Sciatic nerve (tissue), 2 donors: ENCODE data around the gene HHAT. TPM values are rescaled to one million over a fixed set of nuclear protein-coding genes. Genes with fewer than 3 reads are reported as not detected.

Experiments
- ATAC-seq: fragments of 200-7000 bp; cut with Tn5 transposase; one replicate; pipeline ENCODE4 v1.9.1; 2020; ENCODE audit warnings: mild to moderate bottlenecking, moderate library complexity
- DNase-seq: peaks from one replicate; pipeline ENCODE4 v3.0.0-alpha.2; 2020; ENCODE audit warnings: low spot score
- intact Hi-C: fragments of 100-400 bp; cut with DNase I; formaldehyde crosslinking; loops from one replicate; pipeline ENCODE4 v1.14.2; 2022
- total RNA-seq: library from RNA; stranded (reverse); fragmentation: NEBNext Ultra II Directional; extraction: Animal tissue kit (Norgen Biotek cat#: 25700); gene quantifications from one replicate; pipeline ENCODE4 v1.2.1, GENCODE V29; 2021
- donor health status: DM: no; HTN: no; CAD: no.
- donor health status: DM: no; HTN: no; CAD: no.

Gene HHAT
- total RNA-seq, 1 donor from 2014 or later = 7.7 TPM

DNA sequence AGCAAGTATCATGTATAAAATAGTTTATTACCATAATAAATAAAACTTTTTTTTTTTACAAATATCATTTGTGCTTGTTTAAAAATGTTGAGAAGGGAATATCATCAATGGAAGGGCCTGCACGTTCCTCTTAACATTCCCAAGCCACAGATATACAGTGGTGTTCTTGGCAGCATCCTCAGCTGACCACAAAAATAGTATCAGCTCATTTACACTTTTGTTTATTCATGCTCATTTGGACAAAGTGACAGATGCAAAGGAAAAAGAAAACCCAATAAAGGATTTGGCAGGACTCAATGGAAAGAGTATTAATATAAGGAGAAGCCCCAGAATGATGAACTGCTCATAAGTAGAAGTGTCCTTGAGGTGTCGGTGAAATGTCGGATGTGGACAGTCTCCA, 349.6 kb downstream of the HHAT start:
- DNase-seq (no peak), ATAC-seq (no peak)
- intact Hi-C loops = no loop called here

DNA sequence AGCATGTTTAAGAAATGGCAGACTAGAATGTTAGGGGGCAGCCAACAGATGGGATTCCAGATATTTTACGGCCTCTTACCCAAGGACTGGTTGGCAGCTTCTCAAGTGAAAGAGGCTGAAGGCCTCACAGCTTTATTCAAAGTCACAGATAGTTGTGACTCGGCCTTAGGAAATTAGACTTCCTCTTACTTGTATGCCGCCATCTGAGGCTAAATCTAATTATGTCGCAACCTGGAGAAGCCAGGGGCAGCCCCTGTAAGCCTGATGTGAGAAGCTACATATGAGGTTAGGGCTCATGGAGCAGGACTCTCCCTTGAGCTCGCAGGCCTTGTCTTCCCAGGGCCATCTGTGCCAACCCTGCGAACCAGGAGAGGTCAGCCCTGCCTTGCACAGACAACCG, 352.5 kb downstream of the HHAT start:
- no peak for ATAC-seq
- DNase-seq = no peak
- intact Hi-C loops = no loop called here

DNA sequence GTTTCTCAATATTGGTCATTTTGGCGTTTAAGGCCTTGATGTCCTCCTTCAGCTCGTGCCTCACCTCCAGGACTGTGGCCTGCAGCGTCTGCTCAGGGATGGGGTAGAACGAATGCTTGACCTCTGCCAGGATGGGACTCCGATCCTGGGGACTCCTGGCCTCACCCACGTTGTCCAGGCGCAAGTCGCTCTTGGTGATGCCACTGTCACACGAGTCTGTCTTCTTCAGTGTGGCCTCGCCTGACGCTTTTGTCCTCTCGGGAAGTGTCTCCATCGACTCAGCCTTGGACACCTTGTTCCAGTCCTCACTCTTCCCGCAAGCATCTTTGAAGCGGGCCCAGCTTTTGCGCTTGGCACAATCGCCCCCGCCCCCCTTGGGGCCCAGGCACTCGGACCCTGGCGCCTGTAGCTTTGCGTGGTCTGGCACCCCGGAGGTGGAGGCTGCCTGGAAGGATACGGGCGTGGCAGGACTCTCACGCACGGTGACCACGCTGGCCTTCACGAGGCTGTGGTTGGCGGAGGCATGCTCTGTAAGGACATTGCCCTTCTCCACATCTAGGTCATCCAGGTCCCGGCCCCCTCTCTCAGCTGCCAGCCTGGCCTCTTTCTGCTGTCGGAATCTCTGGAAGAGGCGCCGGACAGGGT, 354.8 kb downstream of the HHAT start:
- intact Hi-C loops = no loop called here
- ATAC-seq (no peak), DNase-seq (no peak)

DNA sequence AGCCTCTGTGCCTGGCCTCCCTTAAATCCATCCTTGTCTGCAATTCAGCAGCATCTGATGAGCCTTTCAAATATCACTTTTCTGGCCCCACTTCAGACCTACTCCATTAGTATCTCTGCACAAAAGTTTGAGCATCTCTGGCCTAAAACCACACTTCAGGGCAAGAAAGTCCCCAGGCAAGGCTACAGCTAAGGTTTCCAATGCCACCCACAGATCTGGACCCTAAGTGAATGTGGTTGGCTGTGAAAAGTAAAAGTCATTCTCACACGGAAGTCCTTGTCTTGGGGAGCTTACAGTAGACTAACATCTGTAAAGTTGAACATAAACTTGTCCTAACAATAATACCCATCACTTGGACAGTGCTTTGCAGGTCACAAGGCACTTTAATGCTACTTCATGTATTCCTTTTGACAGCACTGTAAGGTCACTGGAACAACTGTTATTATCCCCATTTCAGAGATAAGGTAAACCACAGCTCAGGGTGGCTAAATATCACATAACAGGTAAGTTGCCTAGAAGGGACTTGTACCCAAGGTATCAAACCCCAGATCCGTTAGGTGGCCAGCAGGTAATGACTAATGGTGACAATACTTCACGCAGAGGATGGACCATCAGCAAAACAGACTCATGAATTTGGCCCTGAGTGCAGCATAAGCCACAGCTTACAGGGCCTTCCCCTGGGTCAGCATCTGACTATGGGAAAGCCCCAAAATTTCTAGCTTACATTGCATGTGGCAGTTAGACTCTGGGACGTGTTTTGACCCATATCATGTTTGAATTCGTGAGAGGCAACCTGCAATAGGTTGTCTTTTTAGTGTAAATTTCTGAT, 356.0 kb downstream of the HHAT start:
- DNase-seq (no peak), ATAC-seq (no peak)
- intact Hi-C loops = no loop called here

DNA sequence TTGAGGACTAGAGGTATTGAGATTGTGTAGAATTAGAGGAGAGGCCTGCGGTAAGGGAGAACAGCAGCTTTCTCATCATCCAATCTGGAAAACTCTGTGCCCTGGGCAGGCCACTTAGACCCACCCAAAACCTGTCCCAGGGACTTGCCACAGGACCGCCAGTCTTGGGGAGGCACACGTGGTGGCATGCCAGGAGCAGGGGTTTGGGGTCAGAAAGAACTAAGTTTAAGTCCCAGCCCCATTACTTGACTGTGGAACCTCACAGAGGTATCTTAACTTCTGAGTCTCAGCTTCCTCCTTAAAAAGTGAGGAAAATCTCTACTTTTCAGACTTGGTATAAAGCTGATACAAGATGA, 356.6 kb downstream of the HHAT start:
- ATAC-seq (no peak), DNase-seq (no peak)
- intact Hi-C loops = no loop called here

DNA sequence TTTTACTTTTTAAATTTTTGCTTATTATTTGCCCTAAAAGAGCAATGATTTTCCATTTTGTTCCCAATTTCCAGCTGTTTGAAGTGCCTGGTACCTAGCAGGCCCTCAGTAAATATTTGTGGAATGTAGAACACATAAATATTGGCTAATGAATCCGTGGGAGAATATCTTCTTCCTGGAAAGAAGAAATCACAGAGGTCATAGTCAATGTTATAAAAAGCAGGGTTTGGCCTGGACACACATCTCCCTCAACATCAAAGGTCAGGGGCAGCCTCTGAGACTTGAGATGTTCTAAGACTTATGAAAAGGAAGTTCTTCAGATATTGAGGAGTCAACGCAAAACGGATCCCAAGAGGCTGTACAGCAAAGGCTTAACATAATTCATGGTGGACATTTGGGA, 358.1 kb downstream of the HHAT start:
- ATAC-seq (peak; percentile 35), DNase-seq (no peak)
- intact Hi-C loops = no loop called here

DNA sequence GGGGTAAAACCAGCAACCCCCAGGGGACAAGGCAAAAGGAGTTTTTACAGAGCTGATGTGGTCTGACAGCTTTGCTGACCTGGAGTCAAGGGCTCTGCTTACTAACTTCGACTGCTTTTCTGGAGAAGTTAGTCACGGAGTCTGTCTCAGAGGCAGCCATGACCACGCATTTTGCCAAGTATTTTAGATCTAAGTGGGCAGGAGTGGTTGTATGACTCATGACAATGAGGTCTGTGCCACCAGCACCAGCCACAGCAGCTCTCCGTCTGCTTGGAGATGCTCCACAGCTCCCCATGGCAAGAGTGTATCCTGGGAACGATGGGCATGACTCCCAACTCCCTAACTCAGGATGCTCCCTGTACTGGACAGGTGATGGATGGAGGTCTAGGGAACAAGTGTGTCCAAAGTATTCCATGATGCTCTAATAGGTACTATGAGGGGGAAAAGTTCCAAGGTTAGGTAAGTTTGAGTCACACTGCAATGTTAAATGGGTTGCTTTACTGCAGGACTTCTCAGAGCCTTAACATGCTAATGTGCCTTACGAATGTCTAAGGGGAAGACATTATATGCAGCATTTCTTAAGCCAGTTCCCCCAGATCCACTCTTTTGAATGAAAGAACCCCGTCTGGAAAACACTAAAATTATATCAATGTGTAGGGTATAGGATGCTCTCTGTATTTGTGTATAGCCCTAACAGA, 359.0 kb downstream of the HHAT start:
- no peak for ATAC-seq
- intact Hi-C loops = no loop called here
- DNase-seq = no peak

DNA sequence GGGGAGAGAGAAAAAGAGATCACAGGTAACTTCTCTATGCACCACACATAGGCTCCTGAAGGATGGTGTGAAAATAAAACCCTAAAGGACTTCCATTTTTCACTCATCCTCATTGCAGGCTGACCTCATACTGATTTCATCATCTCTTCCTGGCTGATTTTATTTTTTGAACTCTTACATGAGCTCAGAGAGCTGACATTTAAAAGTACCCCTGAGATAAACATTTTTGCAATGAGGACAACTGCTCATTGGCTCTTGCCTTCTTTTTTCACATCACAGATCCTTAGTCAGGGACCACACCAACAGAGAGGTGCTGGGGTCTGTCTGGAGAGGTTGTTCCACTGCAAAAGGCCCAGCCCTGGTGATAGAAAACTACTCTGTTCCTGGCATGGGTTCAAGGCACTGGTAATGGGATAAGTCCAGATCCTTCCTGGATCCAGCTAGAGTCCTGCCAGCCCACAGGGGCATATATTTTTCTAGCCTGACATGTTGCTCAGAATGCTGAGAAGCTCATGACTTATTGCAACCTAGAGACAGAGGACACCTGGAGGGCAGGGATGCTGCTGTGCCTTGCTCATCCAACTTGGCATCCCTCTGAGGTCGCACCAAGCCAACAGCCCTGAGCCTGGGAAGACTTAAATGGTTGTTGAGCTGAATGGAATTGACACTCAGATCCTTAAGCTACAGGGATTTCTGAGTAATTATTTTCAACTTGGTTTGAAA, 360.0 kb downstream of the HHAT start:
- intact Hi-C loops = no loop called here
- DNase-seq (no peak), ATAC-seq (peak; percentile 57)

DNA sequence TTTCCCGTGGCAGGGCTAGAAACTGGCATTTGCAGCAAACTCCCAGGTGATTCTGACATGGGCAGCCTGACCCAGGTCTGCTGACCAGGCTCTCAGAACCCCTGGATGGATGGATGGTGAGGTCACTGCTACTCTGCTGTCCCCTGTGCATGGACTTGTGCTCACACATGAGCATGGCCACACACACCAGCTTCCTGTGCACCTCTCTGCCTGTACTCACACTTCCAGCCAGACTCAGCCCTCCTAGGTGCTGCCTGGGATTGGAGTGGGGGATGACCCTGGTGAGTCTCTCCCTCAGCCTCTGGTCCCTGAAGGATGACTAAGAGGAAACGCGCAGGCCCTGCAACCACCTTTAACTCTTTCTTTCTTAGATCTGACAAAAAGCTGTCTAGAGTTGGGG, 361.1 kb downstream of the HHAT start:
- ATAC-seq (no peak), DNase-seq (no peak)
- intact Hi-C loops = no loop called here

DNA sequence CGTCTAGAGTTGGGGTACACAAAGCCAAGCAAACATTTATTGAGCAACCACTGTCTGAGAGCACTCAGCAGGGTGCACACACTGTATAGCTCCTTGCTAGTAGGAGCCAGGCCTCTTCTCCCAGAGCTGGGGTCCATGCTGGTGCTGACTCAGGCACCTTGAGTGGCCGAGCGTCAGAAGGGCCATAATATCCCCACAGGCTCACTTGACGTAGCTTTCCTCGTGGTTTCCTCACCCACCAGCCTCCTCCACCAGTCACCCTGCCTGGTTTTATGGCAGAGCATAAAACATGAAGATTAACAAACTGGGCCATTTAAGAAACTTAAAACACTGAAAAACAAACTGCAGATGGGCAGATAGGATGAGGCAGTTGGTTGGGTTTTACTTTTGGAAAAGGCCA, 361.5 kb downstream of the HHAT start:
- no peak for ATAC-seq
- intact Hi-C loops = no loop called here
- no peak for DNase-seq

DNA sequence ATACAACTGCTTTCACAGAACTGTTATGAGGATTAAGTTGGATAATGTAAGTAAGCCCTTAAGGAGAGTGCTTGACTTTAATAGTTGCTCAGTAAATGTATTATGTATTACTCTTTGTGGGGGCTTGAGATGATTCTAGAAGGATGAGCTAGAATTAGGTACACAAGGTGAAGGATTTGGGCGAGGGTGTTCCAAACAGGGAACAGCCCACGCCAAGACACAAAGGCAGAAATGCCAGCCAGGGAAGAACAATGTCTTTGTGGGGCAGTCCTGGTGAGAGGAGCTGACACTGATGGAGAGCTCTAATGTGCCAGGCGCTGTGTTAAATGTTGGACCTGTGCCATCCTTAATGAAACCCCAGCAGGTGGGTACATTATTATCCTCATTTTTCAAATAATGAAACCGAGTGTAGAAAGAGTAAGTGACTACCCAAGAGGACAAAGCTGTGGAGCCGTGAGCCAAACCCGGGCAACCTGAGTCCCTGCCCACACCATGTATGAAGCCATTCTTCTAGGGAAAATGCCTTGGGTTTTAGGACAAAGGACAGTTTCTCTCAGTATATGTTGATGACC, 362.4 kb downstream of the HHAT start:
- no peak for ATAC-seq

DNA sequence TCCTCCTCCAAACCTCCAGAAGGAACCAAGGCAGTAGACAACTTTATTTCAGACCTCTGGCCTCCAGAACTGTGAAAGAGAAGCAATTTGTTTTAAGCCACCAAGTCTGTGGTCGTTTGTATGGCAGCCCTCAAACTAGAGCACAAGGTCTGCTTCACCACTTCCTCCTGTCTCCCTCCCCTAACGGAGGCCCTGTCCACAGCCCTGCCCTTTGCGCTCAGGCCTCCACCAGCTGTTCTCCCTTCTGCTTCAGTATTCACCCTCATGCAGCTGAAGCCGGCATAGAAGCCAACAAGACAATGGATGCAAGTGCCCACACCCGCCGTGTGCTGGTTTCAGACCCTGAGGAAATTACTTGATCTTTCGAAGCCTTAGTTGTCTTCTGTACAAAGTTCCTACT, 364.1 kb downstream of the HHAT start:
- ATAC-seq (no peak), DNase-seq (no peak)
- intact Hi-C loops = no loop called here

More for the DNA sequence above, 362.4 kb downstream of the HHAT start:
- intact Hi-C loops = no loop called here
- DNase-seq = no peak

DNA sequence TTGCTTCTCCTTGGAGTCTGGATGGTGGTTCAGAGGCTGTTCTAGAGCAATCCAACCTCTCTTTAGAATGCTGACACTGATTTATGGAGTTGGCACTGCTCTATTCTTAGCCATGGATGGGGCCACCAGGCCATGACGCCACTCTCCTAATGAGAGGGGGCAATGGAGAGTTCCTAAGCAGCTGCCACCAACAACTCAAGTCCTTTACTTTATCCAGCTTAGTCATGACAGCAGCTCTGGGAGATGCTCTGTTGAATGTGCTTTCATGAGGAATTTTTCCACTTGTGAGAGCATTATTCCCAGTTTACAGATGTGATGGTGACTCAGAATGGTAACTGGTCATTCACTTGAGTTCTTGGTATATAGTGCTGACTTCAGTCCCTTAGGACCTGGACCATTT, 366.3 kb downstream of the HHAT start:
- no peak for DNase-seq
- ATAC-seq = no peak
- intact Hi-C loops = no loop called here

DNA sequence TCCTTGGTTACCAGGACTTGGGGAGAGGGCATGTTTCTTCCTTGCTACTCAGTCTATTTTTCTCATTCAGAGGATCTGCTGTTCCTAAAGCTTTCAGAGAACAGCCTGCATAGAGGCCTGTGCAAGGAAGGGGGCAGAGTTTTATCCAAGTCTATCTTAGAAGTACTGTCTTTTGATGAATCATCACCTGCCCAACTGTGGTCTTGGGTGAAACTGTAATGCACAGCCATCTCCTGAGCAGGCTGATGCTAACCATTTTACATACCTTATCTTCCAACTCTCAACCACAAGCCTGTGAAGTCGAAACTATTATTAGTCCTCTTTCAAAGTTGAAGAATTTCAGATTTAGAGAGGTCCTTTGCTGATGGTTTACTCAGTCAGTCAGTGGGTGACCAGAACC, 368.0 kb downstream of the HHAT start:
- ATAC-seq (no peak), DNase-seq (no peak)
- intact Hi-C loops = no loop called here

DNA sequence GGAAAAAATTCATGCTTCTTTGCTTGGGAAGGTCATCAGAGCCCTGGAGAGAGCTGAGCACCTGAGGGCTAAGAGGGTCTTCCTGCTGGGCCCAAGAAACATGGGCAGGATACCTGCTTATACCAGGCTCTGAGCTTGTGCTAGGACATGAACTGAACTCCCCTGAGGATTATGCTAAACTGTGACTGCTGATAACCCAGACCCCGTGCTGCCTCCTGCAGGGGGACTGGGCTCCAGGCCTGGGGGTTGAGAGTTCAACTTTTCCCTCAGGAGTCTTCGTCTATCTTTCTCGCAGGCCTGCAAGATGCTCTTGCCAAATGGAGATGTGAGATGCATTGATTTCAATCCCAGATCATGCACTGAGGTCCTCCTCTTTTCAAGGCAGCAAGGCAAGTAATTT, 368.5 kb downstream of the HHAT start:
- intact Hi-C loops = no loop called here
- DNase-seq (no peak), ATAC-seq (no peak)

DNA sequence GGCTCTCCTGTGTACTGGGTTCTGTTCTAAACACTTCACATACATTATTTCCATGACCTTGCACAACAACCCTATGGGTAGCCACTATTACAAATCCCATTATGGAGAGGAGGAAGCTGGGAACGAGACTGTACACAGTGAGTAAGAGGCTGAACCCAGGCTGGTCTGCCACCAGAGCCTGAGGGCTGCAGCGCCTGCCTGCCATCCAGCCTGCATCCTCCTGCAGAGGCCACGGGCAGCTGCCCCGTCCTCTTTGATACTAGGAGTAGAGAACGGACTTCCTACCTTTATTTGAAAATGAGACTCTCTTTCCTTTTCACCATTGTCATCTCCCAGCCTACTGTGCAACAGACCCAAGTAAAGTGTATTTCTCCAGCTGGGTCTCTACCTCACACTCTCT, 370.0 kb downstream of the HHAT start:
- intact Hi-C loops = no loop called here
- ATAC-seq = no peak
- DNase-seq = no peak

DNA sequence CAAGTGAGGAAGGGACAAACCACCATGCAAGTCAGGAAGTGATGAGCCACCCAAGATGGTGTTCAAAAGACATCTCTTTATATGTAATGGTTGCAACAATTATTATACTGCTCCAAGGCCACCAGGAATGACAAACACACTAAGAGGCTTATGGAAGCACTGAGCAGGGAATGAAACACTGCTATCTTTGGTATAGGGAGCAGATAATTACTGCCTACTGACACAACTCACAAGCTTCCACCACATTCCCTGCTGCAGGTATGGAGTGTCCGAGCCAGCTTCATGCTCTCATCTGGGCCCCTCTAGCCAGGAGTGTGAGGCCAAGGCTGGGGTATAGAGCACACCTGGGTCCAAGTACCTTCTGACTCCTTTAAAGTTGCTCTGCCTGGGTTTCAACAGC, 371.4 kb downstream of the HHAT start:
- intact Hi-C loops = no loop called here
- DNase-seq (no peak), ATAC-seq (no peak)

DNA sequence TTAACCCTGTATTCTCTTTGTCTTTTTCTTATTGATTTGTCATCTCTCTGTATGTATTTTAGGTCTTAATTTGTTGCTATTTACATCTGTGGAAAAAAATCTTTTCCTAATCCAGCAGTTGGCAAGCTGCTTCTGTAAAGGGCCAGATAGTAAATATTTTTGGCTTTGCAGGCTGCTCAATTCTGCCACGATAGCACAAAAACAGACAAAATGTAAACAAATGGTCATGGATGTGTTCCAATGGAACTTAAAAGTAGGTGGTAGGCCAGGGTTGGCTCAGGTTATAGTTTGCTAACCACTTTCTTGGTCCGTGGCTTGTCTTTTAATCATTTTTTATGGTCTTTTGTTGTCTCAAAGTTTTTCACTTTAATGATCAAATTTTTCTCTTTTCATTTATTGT, 371.8 kb downstream of the HHAT start:
- no peak for ATAC-seq
- intact Hi-C loops = no loop called here
- DNase-seq = no peak

DNA sequence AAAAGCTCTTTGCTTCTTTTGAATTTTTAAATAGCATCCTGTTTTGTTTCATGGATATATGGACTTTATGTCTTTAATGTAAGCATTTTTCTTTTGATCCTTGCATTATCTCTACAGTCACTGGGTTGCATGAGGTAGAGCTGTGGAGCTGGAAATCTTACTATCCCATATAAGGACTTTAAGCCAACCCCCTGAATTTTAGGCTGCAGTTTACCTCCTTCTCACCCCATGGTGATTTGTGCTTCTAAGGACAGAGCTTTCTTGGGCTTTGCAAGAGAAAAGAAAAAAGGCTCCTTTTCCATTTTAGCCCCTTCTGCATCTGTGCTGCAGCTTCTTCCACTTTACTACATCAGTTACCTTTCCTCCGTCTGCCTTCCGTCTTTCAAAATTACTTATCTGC, 373.8 kb downstream of the HHAT start:
- intact Hi-C loops = no loop called here
- no peak for ATAC-seq
- no peak for DNase-seq
